HEK293 (cell line): Measurements from ENCODE around the gene POLR3B.

Source experiments
- CTCF ChIA-PET: fragments of 350-600 bp; formaldehyde crosslinking; extraction: SDS; loops from one replicate; lab custom pipeline; 2021; ENCODE audit warnings: antibody characterized with exemption; lab: Yijun Ruan, JAX
- POLR2A ChIA-PET: fragments of 300-600 bp; formaldehyde crosslinking; extraction: SDS; loops from one replicate; lab custom pipeline; 2020; ENCODE audit warnings: antibody characterized with exemption, inconsistent platforms; lab: Yijun Ruan, JAX
- H3K27ac ChIP-seq: fragments of 200-500 bp; sonication (Bioruptor generic); 2 replicates; pipeline ENCODE4 v1.5.1; 2014; ENCODE audit warnings: low read depth, low read length, control low read depth, inconsistent platforms; ENCODE audit errors: extremely low read depth
- H3K36me3 ChIP-seq, 2 experiments: fragments of 200-500 bp in 1 of 2; sonication (Bioruptor generic) in 1 of 2; 1 replicate in 1 of 2; 2 replicates in 1 of 2; pipeline ENCODE4 v1.5.1; 2014 to 2017; ENCODE audit warnings: inconsistent platforms in 2 of 2, low read length in 2 of 2; ENCODE audit not compliant: control insufficient read depth in 2 of 2, insufficient read depth in 1 of 2
- H3K4me1 ChIP-seq: fragments of 200-500 bp; sonication (Bioruptor generic); 2 replicates; pipeline ENCODE4 v1.5.1; 2014; ENCODE audit warnings: mild to moderate bottlenecking, low read length, inconsistent platforms; ENCODE audit not compliant: control insufficient read depth, insufficient read depth
- H3K4me3 ChIP-seq: 2 replicates; pipeline ENCODE4 v1.5.1; 2011; ENCODE audit warnings: low read depth, mild to moderate bottlenecking, control low read depth, low read length, moderate library complexity
- H3K9me3 ChIP-seq: fragments of 200-500 bp; sonication (Bioruptor generic); 2 replicates; pipeline ENCODE4 v1.5.1; 2014; ENCODE audit warnings: low read depth, low read length, inconsistent platforms; ENCODE audit not compliant: control insufficient read depth, insufficient read depth
- BCL11A ChIP-seq: fragments of 450-650 bp; formaldehyde crosslinking; IDR thresholded peaks from 2 replicates; pipeline ENCODE4 v1.5.1; 2016; ENCODE audit warnings: low read depth, missing biosample characterization, missing genetic modification characterization
- BCL11B ChIP-seq: fragments of 450-650 bp; formaldehyde crosslinking; IDR thresholded peaks from 2 replicates; pipeline ENCODE4 v1.5.1; 2016; ENCODE audit warnings: low read depth, missing biosample characterization, missing genetic modification characterization
- HOXA7 ChIP-seq: sonication (generic); formaldehyde crosslinking; IDR thresholded peaks from 2 replicates; pipeline ENCODE4 v1.8.1; 2022; ENCODE audit warnings: missing genetic modification reagents, borderline replicate concordance
- SETDB1 ChIP-seq: IDR thresholded peaks from one replicate; pipeline ENCODE4 v1.6.1; 2017; ENCODE audit warnings: mild to moderate bottlenecking, low read length, moderate library complexity, mixed read lengths; ENCODE audit not compliant: insufficient read length
- SP7 ChIP-seq: fragments of 450-650 bp; formaldehyde crosslinking; IDR thresholded peaks from 2 replicates; pipeline ENCODE4 v1.5.1; 2016; ENCODE audit warnings: missing biosample characterization, missing genetic modification characterization
- TCF7L2 ChIP-seq: IDR thresholded peaks from 2 replicates; pipeline ENCODE4 v1.6.1; 2011; ENCODE audit warnings: low read depth, mild to moderate bottlenecking, inconsistent platforms, low read length, moderate library complexity, borderline replicate concordance
- ZBTB17 ChIP-seq: fragments of 450-650 bp; formaldehyde crosslinking; IDR thresholded peaks from 2 replicates; pipeline ENCODE4 v1.5.1; 2016; ENCODE audit warnings: missing biosample characterization, missing genetic modification characterization
- ZBTB8A ChIP-seq: fragments of 450-650 bp; formaldehyde crosslinking; IDR thresholded peaks from 2 replicates; pipeline ENCODE4 v1.5.1; 2016; ENCODE audit warnings: missing biosample characterization, missing genetic modification characterization
- ZFP41 ChIP-seq: fragments of 450-650 bp; formaldehyde crosslinking; IDR thresholded peaks from 2 replicates; pipeline ENCODE4 v1.5.1; 2016; ENCODE audit warnings: missing biosample characterization, missing genetic modification characterization, borderline replicate concordance
- ZNF146 ChIP-seq: fragments of 450-650 bp; formaldehyde crosslinking; IDR thresholded peaks from 2 replicates; pipeline ENCODE4 v1.5.1; 2016; ENCODE audit warnings: missing biosample characterization, missing genetic modification characterization
- ZNF175 ChIP-seq: fragments of 450-650 bp; formaldehyde crosslinking; IDR thresholded peaks from 2 replicates; pipeline ENCODE4 v1.5.1; 2016; ENCODE audit warnings: missing biosample characterization, missing genetic modification characterization
- ZNF391 ChIP-seq: fragments of 450-650 bp; formaldehyde crosslinking; IDR thresholded peaks from 2 replicates; pipeline ENCODE4 v1.5.1; 2016; ENCODE audit warnings: low read depth, missing biosample characterization, missing genetic modification characterization, borderline replicate concordance
- ZNF416 ChIP-seq: fragments of 450-650 bp; formaldehyde crosslinking; IDR thresholded peaks from 2 replicates; pipeline ENCODE4 v1.5.1; 2016; ENCODE audit warnings: missing biosample characterization, missing genetic modification characterization
- ZNF426 ChIP-seq: fragments of 450-650 bp; formaldehyde crosslinking; IDR thresholded peaks from 2 replicates; pipeline ENCODE4 v1.5.1; 2017; ENCODE audit warnings: missing biosample characterization, missing genetic modification characterization, mild to moderate bottlenecking, inconsistent platforms, moderate library complexity
- ZNF473 ChIP-seq: fragments of 450-650 bp; formaldehyde crosslinking; IDR thresholded peaks from 2 replicates; pipeline ENCODE4 v1.5.1; 2017; ENCODE audit warnings: missing biosample characterization, missing genetic modification characterization
- ZNF544 ChIP-seq: fragments of 450-650 bp; formaldehyde crosslinking; IDR thresholded peaks from 2 replicates; pipeline ENCODE4 v1.5.0; 2017; ENCODE audit warnings: missing biosample characterization, missing genetic modification characterization
- ZNF654 ChIP-seq: fragments of 450-650 bp; formaldehyde crosslinking; IDR thresholded peaks from 2 replicates; pipeline ENCODE4 v1.5.1; 2016; ENCODE audit warnings: low read depth, missing biosample characterization, missing genetic modification characterization
- ZNF664 ChIP-seq: fragments of 450-650 bp; formaldehyde crosslinking; IDR thresholded peaks from 2 replicates; pipeline ENCODE4 v1.5.1; 2016; ENCODE audit warnings: missing biosample characterization, missing genetic modification characterization
- ZSCAN23 ChIP-seq: fragments of 450-650 bp; formaldehyde crosslinking; IDR thresholded peaks from 2 replicates; pipeline ENCODE4 v1.5.1; 2016; ENCODE audit warnings: missing biosample characterization, missing genetic modification characterization
- TF ChIP-seq, protein P1 (sequence below): IDR thresholded peaks from 2 replicates; pipeline ENCODE4 v1.6.1; 2011; ENCODE audit warnings: mild to moderate bottlenecking, low read depth, low read length, borderline replicate concordance
- TF ChIP-seq, protein P2 (sequence below): fragments of 450-650 bp; formaldehyde crosslinking; IDR thresholded peaks from 2 replicates; pipeline ENCODE4 v1.5.1; 2016; ENCODE audit warnings: missing biosample characterization, missing genetic modification characterization, low read depth
- TF ChIP-seq, protein P3 (sequence below): fragments of 450-650 bp; formaldehyde crosslinking; IDR thresholded peaks from 2 replicates; pipeline ENCODE4 v1.5.1; 2017; ENCODE audit warnings: missing biosample characterization, mild to moderate bottlenecking, missing genetic modification characterization, moderate library complexity
- TF ChIP-seq, protein P4 (sequence below): fragments of 450-650 bp; formaldehyde crosslinking; IDR thresholded peaks from 2 replicates; pipeline ENCODE4 v1.5.1; 2016; ENCODE audit warnings: missing biosample characterization, missing genetic modification characterization

POLR3B gene

DNA sequence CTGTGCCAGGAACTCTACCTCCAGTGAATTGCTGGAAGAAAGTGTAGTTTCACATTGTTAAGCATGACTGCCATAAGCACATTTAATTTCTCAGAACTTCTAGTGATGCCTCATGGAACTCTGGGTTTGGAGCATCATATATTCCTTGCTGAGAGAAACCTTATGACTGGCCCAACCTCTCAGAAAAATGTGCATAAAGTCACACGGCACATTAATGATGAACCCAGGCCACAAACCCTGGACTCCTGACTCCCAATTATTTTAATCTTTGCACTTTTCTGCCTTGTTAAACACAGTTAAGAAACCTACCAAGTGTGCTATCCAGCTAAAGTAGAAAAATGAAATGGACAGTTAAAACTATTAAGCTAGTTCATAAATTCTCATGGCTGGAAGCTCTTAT is 49.4 kb upstream of the POLR3B start:
- Histone ChIP-seq H3K27ac (no peak overlapping the region), H3K4me1 (no peaks in the 10 kb centered on the region), H3K36me3 (no peaks in the 10 kb centered on the region), H3K9me3 (no peaks in the 10 kb centered on the region), H3K4me3 (no peak overlapping the region)
- TF ChIP-seq ZNF544 (tag by site-specific recombination) (no peak), ZNF664 (tag by site-specific recombination) (no peak), ZSCAN23 (no peak), ZNF426 (tag by site-specific recombination) (no peak), ZNF391 (tag by site-specific recombination) (no peak), TCF7L2 (no peak), ZBTB8A (tag by site-specific recombination) (no peak), BCL11B (tag by site-specific recombination) (no peak), ZNF146 (tag by site-specific recombination) (no peak), HOXA7 (CRISPR knock-in tag) (no peak), ZNF175 (tag by site-specific recombination) (no peak), ZNF654 (tag by site-specific recombination) (no peak), ZFP41 (tag by site-specific recombination) (no peak), SP7 (tag by site-specific recombination) (no peak), SETDB1 (no peak)
- TF ChIP-seq, protein P1, sequence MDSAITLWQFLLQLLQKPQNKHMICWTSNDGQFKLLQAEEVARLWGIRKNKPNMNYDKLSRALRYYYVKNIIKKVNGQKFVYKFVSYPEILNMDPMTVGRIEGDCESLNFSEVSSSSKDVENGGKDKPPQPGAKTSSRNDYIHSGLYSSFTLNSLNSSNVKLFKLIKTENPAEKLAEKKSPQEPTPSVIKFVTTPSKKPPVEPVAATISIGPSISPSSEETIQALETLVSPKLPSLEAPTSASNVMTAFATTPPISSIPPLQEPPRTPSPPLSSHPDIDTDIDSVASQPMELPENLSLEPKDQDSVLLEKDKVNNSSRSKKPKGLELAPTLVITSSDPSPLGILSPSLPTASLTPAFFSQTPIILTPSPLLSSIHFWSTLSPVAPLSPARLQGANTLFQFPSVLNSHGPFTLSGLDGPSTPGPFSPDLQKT = no peak
- TF ChIP-seq, protein P2, sequence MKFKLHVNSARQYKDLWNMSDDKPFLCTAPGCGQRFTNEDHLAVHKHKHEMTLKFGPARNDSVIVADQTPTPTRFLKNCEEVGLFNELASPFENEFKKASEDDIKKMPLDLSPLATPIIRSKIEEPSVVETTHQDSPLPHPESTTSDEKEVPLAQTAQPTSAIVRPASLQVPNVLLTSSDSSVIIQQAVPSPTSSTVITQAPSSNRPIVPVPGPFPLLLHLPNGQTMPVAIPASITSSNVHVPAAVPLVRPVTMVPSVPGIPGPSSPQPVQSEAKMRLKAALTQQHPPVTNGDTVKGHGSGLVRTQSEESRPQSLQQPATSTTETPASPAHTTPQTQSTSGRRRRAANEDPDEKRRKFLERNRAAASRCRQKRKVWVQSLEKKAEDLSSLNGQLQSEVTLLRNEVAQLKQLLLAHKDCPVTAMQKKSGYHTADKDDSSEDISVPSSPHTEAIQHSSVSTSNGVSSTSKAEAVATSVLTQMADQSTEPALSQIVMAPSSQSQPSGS (tag by site-specific recombination) = no peak
- POLR2A ChIA-PET = no interaction called here
- CTCF ChIA-PET = no interaction called here

DNA sequence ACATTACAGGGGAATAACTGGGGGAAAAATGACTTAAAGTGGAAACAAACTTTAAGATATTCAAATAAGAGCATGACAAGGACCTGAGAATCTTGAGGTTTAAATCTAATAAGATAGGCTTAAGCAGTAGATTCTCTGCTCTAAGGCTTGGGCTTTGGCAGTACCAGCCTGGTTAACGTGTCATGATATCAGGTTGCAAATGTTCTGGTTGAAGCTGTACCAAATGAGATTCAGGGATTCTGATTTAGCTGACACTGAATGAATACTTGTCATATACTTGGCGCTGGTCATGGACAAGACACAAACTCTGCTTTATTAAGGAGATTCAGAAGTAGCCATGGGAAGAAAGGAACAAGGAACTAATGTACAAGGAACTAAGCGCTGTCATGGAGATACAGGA is 48.9 kb upstream of the POLR3B start:
- H3K4me3 ChIP-seq = no peak overlapping the region
- ChIA-PET POLR2A (no interaction called here), CTCF (no interaction called here)
- no peaks in the 10 kb centered on the region for H3K4me1 ChIP-seq
- H3K27ac ChIP-seq = no peak overlapping the region
- no peaks in the 10 kb centered on the region for H3K9me3 ChIP-seq
- H3K36me3 ChIP-seq = no peaks in the 10 kb centered on the region
- TF ChIP-seq BCL11A (no peak), ZBTB17 (tag by site-specific recombination) (no peak), ZNF473 (tag by site-specific recombination) (no peak), ZNF416 (tag by site-specific recombination) (no peak)
- TF ChIP-seq, protein P3, sequence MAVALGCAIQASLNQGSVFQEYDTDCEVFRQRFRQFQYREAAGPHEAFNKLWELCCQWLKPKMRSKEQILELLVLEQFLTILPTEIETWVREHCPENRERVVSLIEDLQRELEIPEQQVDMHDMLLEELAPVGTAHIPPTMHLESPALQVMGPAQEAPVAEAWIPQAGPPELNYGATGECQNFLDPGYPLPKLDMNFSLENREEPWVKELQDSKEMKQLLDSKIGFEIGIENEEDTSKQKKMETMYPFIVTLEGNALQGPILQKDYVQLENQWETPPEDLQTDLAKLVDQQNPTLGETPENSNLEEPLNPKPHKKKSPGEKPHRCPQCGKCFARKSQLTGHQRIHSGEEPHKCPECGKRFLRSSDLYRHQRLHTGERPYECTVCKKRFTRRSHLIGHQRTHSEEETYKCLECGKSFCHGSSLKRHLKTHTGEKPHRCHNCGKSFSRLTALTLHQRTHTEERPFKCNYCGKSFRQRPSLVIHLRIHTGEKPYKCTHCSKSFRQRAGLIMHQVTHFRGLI (tag by site-specific recombination) = no peak
- TF ChIP-seq, protein P4, sequence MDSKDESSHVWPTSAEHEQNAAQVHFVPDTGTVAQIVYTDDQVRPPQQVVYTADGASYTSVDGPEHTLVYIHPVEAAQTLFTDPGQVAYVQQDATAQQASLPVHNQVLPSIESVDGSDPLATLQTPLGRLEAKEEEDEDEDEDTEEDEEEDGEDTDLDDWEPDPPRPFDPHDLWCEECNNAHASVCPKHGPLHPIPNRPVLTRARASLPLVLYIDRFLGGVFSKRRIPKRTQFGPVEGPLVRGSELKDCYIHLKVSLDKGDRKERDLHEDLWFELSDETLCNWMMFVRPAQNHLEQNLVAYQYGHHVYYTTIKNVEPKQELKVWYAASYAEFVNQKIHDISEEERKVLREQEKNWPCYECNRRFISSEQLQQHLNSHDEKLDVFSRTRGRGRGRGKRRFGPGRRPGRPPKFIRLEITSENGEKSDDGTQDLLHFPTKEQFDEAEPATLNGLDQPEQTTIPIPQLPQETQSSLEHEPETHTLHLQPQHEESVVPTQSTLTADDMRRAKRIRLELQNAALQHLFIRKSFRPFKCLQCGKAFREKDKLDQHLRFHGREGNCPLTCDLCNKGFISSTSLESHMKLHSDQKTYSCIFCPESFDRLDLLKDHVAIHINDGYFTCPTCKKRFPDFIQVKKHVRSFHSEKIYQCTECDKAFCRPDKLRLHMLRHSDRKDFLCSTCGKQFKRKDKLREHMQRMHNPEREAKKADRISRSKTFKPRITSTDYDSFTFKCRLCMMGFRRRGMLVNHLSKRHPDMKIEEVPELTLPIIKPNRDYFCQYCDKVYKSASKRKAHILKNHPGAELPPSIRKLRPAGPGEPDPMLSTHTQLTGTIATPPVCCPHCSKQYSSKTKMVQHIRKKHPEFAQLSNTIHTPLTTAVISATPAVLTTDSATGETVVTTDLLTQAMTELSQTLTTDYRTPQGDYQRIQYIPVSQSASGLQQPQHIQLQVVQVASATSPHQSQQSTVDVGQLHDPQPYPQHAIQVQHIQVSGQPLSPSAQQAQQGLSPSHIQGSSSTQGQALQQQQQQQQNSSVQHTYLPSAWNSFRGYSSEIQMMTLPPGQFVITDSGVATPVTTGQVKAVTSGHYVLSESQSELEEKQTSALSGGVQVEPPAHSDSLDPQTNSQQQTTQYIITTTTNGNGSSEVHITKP (tag by site-specific recombination) = no peak
- TF ChIP-seq, all 188 proteins: peak for 0
